GM19240 (cell line): ENCODE results near the gene GRAMD2A.
"Not testable (repeated sequence)": the region's sequence is repeated elsewhere in the genome, so short reads cannot be mapped to it uniquely, and the experiment has no call there.

Experiments
- DNase-seq: peaks from one replicate; pipeline ENCODE4 v3.0.0; 2011; ENCODE audit warnings: low spot score; ENCODE audit not compliant: insufficient read length

Gene GRAMD2A

DNA sequence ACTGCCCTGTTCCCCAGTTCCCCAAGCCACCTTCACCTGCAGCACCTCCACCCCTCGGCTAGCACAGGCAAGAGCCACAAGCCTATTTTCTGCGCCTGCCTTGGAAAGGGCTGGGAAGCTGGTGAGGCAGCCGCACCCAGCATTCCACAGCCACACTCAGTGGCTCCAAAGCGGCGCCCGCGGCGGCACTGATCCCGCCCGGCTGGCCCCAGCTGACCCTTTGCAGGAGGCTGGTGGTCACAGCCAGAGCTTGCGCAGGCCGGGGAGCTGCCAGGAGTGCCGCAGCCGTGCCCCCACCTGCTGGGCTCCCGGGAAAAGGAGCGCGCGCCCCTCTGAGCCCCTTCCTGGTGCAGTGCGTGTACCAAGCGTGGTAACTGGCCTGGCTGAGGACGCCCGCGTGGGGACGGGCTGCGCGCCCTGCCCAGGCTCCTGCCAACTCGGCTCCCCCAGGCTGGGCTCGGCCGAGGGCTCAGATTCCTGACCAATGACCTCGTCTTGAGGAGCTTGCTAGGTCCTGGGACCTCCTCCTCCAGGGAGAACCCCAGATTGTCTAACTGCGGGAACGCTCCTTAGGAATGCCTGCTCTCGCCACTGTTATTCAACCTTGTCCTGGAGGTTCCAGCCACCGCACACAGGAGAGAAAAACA lies 13.3 kb downstream of the GRAMD2A start:
- DNase-seq = no peak

DNA sequence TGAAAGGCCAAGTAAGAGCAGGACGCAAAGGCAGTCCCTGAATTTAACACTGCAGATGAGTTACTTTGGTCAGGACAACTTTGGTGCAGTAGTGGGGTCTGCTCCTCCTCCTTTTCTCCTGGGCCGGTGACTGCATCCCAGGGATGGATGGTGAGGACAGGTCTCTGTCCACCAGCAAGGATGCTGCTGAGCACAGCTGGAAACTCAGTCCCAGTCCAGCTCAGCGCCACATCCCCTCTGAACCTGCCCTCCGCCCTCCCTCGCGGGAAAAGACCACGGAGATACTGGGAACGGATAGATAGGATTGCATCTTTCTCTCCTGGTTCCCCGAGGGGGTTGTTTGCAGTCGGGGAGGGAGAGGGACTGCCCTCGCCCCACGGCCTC lies 13.8 kb downstream of the GRAMD2A start:
- no peak for DNase-seq

DNA sequence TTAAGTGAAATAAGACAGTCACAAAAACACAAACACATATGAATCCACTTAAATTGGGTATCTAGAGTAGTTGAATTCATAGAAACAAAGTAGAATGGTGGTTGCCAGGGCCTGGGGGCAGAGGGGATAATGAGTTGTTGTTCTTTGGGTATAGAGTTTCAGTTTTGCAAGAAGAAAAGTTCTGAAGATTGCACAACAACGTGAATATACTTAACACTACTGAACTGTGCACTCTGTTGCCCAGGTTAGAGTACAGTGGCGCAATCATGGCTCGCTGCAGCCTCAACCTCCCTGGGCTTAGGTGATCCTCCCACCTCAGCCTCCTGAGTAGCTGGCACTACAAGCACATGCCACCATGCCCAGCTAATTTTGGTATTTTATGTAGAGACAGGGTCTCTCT lies 14.9 kb downstream of the GRAMD2A start:
- DNase-seq = no peak

DNA sequence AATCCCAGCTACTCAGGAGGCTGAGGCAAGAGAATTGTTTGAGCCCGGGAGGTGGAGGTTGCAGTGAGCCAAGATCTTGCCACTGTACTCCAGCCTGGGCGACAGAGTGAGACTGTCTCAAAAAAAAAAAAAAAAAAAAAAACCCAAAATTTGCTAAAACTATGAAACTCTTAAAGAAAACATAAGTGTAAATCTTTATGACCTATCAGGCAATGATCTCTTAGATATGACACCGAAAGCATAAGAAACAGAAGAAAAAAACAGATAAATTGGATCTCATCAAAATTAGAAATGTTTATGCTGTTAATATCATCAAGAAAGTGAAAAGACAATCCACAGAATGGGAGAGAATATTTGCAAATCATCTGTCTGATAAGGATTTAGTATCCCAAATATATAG lies 15.3 kb downstream of the GRAMD2A start:
- no peak for DNase-seq

DNA sequence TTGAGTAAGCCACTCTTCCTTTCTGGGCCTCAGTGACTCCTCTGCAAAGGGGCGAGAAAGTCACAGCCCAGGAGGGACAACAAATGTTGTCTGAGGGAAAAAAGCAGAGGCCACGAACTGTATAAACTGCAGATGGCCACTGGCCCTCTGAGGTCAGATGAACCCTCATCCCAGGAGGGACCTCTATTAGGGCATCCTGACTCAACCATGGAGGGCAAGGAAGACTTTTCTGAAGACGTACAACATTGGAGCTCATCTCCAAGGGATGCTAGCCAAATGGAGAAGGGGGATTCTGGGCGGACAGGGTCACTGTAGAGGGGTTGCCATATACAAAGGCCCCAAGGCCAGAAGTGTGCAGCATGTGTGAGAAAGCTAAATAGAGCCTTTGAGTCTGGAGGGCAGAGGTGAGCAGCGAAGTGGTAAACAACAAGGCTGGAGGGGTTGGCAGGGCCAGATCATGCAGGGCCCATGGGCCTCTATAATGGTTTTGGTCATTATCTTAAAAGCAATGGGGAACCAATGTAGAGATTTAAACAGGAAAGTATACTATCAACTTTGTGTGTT lies 16.7 kb downstream of the GRAMD2A start:
- no peak for DNase-seq

DNA sequence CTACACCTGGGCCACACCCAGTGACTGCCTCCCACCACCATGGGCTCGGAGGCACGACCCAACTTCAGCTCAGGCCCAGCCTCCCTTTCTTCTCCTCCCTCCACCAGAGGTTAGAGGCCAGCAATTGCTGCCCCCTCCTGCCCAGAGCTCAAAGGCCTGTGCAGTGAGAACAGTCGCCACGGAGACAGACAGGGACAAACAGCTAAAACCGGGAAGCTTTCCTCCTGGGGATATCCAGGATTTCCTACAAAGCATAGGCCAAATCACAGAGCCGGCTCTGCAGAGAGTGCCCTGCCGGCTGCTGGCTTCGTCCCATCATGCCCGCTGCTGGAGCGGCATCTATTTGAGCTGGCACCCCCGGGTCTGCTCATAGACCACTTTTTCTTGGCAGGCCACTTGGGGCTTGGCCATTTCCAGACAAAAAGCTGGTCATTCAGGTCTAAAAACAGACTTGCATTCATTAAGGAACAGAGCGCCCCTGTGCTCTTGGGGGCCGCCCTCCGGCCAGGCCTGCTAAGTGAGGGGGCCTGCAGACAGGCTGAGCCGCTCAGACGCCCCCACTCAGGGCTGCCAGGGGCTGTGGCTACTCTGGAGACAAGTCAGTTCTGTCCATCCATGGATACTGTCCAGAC lies 17.5 kb downstream of the GRAMD2A start:
- DNase-seq = no peak

DNA sequence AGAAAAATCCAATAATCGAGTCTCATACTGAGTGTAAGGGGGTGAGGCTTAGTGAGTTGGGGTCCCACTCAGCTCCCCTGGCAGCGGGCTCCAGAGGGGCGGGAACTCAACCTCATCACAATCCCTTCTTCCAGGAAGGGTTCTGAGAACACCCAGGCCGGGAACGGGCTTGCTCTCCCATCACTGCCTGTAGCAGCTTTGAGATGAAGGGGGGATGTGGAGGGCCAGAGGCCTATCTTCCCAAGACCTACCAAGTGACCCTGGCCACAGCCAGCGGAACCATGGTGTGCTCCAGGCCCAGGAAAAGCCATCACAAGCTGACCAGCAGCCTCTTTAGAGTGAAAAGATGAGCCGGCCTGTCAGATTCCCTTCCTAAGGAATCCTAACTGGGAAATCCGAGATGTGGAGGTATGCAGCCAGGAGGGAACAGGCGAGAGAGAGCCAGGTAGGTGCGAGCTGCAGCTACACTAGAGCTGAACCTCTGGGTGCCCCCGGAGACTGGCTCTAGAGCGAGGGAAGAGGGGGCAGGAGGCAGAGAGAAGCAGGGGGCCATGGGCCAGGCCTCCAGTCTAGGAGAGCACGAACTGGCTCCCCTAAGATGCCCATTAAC lies 18.5 kb downstream of the GRAMD2A start:
- no peak for DNase-seq

DNA sequence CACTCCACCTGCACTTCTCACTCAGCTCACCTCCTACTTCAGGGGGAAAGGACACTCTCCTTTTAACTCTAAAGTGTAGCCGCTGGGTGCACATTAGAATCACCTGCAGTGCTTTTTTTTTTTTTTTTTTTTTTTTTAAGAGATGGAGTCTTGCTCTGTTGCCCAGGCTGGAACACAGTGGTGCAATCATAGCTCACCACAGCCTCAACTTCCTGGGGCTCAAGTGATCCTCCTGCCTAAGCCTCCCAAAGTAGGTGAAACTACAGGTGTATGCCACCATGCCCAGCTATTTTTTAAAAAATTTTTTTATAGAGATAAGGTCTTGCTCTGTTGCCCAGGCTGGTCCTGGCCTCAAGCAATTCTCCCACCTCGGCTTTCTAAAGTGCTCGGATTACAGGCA lies 20.8 kb downstream of the GRAMD2A start:
- no peak for DNase-seq

DNA sequence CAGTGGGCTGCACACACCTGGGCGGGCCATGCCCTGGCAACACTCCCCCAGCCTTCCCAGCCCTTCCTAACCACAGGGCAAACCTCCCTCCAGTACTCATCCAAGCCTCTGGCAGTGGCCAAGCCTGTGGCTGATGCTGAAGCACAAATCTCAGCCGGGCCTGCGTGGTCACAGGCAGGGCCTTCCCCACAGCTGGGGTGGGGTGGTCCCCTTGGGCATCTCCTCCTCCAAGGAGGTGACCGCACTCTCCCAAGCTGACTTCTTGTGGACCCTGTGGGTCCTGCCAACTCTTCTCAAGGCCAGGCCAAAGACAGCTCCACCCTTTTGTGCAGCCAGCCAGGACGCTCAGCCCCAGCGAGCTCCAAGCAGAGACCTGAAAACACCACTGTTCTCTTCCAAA lies 21.4 kb downstream of the GRAMD2A start:
- no peak for DNase-seq

DNA sequence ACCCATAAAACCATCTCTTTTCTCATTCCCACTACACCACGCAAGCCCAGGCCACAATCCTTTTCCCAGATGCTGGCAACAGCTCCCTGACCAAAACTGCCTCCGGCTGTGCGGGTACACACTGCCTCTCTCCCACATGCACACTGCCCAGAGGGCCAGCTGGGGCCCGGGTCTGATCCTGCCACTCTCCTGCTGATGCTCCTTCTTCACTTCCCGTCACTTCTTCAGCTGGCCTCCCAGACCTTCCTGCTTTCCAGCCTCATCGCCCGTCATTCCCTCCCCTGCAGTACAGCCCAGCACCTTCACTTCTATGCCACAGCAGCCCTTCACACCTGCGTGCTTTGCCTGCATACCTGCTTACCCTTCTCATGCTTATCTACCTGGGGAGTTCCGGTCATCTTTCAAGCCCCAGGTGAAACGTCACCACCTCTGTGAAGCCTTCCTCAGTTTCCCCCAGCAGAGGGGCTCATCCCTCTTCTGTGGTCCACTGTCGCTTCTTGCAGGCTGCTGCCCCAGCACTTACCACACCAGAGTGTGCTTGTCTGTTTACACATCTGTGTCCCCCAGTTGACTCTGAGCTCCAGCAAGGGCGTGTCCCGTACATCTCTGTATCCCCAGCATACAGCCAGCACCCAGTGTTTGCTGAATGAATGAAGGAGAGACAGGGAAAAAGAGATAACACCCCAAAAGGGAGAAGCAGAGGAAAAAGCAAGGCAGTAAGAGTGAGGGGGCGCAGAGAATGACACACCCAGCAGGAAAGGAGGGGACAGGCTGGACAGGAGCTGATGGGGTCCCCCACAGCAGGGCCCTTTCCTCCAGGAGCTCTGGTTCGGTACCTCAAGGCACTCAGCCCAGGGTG lies 22.2 kb downstream of the GRAMD2A start:
- no peak for DNase-seq

DNA sequence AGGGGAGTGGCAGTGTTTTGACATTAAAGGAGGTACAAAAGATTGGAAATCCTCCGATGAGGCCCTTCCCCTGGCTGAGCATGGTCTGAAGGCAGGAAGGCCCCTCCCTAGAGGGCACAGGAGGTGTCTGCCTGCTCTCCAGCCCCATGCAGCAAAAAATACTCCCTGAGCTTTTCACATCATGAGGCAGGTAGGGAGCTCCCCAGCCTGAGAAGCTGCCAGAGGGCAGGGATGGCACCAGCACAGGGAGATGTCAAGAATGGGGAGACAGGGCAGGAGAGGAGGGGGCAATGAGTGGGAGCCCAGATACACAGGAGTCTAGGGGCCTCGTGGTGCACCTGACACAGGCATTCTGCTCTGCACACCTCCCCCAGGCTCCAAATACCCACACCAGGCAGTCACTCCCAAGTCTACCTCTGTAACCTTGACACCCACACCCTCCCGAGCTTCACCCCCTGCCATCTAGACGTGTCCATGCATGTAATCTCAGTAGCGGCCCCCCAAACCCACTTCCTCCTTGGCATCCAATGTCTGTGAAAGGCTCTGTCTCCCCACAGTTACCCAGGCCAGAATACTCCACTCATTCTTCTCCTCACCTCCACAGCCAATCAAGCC lies 22.9 kb downstream of the GRAMD2A start:
- DNase-seq = no peak

DNA sequence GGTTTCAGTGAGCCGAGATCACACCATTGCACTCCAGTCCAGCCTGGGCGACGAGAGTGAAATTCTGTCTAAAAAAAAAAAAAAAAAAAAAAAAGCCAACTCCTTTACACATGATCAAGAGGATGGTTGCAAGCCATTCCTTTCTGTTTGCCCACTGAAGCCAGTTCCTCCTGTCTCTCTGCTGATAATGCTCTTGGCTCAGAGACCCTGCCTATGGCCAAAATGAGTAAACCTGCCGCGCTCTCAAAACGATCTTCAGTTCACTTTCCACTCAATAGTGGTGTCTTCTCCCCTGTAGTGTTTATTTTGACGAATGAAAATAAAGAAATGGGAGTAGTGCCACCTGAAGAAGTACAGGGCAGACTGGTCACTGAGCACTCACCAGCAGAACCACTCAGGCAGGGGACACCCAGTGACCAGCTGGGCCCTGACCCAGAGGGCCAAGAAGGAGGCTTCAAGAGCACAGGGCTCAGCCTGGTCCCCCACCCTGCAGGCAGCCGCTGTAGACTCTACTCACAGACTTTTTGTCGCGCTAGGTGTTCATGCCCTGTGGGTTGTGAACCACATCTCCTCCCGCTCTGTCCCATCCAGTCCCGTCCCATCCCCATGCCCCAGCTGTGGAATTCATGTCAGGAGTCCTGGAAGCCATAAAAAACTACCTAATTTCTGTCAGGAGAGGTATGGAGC lies 23.6 kb downstream of the GRAMD2A start:
- no peak for DNase-seq

DNA sequence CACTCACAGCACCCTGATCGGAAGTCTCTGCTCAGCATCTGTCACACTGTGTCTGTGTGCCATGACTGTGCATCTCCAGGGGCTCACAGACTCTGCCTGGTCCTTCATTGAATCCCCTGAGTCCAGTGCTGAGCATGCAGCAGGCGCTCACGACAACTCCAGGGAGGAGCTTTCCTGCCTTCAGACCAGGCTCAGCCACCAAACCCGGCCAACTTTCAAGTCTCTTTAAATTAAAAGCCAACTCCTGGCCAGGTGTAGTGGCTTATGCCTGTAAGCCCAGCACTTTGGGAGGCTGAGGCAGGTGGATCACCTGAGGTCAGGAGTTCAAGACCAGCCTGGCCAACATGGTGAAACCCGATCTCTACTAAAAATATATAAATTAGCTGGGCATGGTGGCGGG lies 24.2 kb downstream of the GRAMD2A start:
- DNase-seq = no peak

DNA sequence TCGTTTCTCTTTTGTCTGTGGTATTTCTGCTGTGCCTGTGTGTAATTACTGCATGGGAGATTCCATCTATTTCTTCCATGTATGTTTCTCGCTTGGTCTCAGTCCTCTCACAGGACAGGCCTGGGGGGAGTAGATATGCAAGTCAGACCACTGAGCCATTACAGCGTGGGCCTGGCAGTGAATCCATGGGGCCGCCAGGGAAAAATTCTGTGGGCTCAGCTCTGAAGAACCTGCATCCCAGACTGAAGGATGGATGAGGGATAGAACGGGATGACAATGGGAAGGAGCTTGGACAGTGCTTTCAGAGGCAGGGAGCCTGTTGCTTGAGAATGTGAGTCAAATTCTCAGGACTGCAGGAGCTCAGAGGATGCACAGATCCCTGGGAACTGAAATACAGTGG lies 24.8 kb downstream of the GRAMD2A start:
- no peak for DNase-seq

DNA sequence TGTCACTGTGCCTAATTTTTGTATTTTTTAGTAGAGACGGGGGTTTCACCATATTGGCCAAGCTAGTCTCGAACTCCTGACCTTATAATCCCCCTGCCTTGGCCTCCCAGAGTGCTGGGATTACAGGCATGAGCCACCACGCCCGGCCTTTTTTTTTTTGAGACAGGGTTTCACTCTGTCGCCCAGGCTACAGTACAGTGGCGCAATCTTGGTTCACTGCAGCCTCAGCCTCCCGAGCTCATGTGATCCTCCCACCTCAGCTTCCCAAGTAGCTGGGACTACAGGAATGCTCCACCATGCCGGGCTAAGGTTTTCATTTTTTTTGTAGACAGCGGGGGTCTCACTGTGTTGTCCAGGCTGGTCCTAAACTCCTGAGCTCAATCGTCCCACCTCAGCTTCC lies 25.6 kb downstream of the GRAMD2A start:
- not testable (repeated sequence) for DNase-seq

DNA sequence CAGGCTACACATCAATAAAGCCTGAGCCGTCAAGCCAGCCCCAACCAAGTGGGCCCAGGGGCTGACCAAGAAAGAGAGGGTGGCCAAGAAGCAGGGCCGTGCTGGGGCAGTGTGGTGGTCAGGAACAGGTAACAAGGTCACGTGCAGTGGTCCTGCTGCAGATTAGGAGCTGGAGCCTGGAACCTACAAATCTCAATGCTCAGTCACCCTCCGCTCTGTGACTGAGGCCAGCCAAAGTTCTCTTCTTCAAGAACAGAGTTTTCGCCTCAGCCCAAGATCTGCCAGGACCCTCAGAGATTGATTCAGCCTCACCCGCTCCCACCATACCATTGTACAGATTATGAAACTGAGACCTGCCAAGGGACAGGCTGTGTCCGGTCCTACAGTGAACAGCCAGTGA lies 26.9 kb downstream of the GRAMD2A start:
- no peak for DNase-seq

DNA sequence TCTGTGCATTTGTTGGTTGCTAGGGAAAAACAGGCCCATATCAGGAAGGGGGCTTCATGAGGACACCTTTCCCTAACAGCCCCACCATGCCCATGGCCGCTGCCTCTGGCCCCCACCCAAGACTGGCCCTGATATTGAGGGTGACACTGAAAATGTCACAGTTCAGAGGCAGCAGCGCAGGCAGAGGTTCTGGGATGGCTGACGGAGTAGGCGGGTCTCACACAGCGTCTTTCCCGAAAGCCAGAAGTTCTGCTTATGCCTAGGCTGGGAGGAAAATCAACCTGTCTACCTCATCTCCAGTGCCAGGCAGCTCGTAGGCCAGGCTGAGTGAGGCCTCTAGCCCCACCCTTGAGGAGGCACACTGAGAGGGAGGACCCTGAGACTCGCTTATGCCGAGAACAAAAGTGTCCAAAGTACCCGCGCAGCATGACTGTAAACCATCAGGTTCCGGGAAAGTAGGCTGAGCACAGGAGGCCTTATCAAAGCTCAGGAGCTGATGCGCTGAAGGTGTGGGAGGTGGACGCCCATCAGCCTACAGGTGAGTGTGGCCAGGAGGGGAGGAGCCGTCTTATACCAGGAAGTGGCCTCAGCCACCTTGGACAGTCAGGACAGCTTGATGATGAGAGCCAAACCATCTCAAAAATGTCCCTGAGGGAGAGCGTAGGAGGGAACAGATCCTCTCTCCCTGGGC lies 27.5 kb downstream of the GRAMD2A start:
- no peak for DNase-seq

DNA sequence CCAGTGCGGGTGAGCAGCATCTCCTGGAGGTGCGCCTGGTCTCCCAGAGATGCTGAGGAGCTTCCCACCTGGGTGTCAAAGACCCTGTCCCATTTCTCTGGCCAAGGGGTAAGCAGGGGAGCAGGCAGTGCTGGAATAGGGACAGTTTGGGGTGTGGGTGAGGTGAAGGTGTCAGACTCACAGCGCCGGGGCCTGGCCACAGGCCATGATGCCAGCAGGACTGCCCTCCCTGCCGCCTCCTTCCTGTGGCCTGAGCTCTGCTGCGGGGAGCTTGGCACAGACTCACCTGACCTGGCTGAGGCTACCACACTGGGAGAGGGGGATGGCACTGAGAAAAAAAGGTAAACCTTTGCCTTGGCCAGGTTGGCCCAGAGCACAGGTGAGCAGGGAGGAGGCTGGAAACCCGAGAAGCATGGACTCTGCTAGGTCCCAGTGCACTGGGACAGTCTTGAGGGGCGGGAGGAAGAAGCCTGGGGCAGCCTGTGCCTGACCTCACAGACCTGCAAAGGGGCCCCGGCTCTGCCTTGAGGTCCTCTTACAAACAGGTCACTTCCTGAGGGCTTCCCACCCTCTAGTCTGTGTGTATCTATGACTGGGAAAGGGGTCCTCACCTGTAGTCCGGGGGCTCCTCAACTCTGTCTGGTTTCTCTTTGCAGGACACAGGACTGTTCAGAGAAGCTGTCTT lies 28.2 kb downstream of the GRAMD2A start:
- no peak for DNase-seq

DNA sequence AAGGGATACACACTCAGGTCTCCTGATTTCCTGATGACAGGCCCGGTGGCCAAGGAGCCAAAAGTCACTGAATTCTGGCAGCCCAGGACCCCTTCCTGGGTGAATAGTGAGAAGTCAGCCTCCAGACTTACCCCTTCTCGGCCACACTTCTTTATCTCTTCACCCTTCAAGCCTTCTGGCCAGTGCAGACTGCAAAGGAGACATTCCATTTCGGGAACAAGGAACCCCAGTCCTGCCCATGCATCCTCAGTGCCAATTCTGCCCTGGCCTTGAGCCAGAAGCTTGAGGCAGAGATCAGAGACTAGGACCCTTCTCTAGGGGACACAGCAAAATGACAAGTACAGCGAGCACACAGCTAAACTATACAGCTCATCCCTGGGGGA lies 28.8 kb downstream of the GRAMD2A start:
- no peak for DNase-seq
